ENCODE results near the gene SERHL2.

SERHL2 gene

DNA sequence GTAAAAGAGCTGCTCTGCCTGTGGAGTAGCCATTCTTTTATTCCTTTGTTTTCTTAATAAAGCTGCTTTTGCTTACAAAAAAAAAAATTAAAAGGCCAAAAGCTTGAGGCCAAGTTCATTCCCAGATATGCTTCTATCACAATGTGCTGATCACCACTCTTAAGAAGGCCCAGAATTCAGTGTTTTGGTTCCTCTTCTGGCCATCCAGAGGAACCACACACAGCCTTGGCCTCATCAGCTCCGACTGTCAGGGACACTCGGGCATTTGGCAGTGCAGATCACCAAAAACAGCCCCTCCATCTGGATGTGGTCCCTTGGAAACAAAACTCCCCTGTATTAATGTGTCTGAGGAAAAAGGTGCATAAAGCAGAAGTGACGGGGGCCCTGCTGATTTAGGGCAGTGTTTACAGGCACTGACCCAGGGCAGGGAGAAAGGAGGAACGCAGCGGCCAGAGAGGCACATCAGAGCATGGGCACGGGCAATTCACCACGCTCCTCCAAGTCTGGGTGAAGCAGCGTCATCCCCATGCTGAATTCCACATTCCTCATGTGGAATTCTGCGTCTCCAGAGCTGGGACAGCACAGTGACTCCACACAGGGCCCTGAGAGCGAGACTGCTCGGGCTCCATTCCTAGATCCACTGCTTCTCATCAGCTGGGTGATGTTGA is 43.2 kb downstream of the SERHL2 start:
- Histone ChIP-seq H3K27ac (replicated peaks) (no peak overlapping the region), H3K4me3 (replicated peaks; ENCODE audit: insufficient read depth, low read length) (no peak overlapping the region), H3K27me3 (ENCODE audit: insufficient read depth, poor library complexity, severe bottlenecking) (no peaks in the 10 kb centered on the region)
- TF ChIP-seq SPI1 (IDR thresholded peaks at IDR 0.05; ENCODE audit: borderline replicate concordance, low read depth) = no peak
- no peak for TF ChIP-seq POLR2AphosphoS5 (IDR thresholded peaks at IDR 0.05; ENCODE audit: low read depth)
- TF ChIP-seq GABPA (IDR thresholded peaks at IDR 0.05; ENCODE audit: low read depth) = no peak
- TF ChIP-seq CTCF (IDR thresholded peaks at IDR 0.05; ENCODE audit: insufficient read depth, low read length) = no peak
- no peak for TF ChIP-seq REST (IDR thresholded peaks at IDR 0.05; ENCODE audit: insufficient replicate concordance, low read depth)
- DNase-seq (ENCODE audit: low read depth in 1 of 2, low spot score in 1 of 2) = no peak

DNA sequence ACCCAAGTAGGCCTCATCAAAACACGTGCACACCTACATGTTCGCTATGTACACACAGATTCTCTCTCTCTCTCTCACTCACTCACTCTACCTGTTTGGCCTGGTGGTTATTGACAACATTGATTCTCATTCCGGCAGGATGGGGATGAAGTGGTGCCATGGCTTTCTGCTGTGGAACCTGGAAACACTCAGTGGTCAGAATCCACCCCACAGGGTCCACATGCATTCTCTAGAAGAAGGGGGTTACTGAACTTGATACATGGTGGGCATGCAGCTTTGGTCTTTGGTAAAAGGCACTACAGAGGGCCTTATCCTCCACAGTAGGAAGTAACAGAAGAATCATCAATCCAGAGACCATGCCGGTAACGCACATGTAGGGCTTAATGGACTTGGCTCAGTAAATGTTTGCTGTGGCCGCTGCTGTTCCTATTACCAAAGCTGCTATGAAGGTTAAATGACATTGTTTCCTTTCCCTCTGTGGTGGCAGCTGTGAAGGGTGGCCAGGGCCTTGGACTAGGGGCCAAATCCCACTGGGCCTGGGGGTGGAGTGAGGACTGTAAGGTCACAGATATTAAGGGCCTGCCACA is 48.2 kb downstream of the SERHL2 start:
- DNase-seq (ENCODE audit: low read depth in 1 of 2, low spot score in 1 of 2) = no peak
- TF ChIP-seq POLR2AphosphoS5 (IDR thresholded peaks at IDR 0.05; ENCODE audit: low read depth) (no peak), SPI1 (IDR thresholded peaks at IDR 0.05; ENCODE audit: borderline replicate concordance, low read depth) (no peak), REST (IDR thresholded peaks at IDR 0.05; ENCODE audit: insufficient replicate concordance, low read depth) (no peak)
- H3K27ac ChIP-seq (replicated peaks) = no peak overlapping the region

DNA sequence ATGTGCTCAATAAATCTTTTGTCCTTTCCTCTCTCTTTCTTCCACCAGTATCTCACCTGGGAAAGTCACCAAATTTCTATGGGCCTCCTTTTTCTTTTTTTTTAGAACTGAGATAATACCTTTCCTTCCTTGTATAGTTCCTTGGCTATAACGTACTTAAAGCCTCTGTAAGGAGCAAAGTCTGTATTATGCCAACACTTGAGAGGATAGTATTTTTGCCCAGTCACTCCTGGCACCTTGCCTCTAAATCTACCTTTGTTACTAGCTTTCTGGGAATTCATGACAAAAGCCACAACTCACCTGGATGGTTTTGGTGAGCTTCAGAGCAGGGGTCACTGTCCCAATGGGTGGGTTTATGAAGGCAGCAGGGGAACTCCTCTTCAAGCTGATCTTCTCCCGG is 48.7 kb downstream of the SERHL2 start:
- no peaks in the 10 kb centered on the region for H3K27me3 ChIP-seq (ENCODE audit: insufficient read depth, poor library complexity, severe bottlenecking)
- no peak for TF ChIP-seq SPI1 (IDR thresholded peaks at IDR 0.05; ENCODE audit: borderline replicate concordance, low read depth)
- no peak for TF ChIP-seq CTCF (IDR thresholded peaks at IDR 0.05; ENCODE audit: insufficient read depth, low read length)
- no peak for TF ChIP-seq GABPA (IDR thresholded peaks at IDR 0.05; ENCODE audit: low read depth)
- TF ChIP-seq POLR2AphosphoS5 (IDR thresholded peaks at IDR 0.05; ENCODE audit: low read depth) = no peak
- no peak for TF ChIP-seq REST (IDR thresholded peaks at IDR 0.05; ENCODE audit: insufficient replicate concordance, low read depth)
- H3K27ac ChIP-seq (replicated peaks) = no peak overlapping the region
- no peak for DNase-seq (ENCODE audit: low read depth in 1 of 2, low spot score in 1 of 2)
- H3K4me3 ChIP-seq (replicated peaks; ENCODE audit: insufficient read depth, low read length) = no peak overlapping the region

More for the DNA sequence above, 48.2 kb downstream of the SERHL2 start:
- no peak overlapping the region for H3K4me3 ChIP-seq (replicated peaks; ENCODE audit: insufficient read depth, low read length)
- no peaks in the 10 kb centered on the region for H3K27me3 ChIP-seq (ENCODE audit: insufficient read depth, poor library complexity, severe bottlenecking)
